Activated CD4-positive, alpha-beta T cell treated with anti-CD3 and anti-CD28 coated beads, Interleukin-2, amount 50 U/mL, for 24 hours (primary cell): ENCODE measurements around the gene MAD2L2.
A peak's percentile ranks its signal among the peaks of the same experiment; 100 is the strongest.

ENCODE experiments used
- DNase-seq, 2 donors: peaks; one replicate each; pipeline ENCODE4 v3.0.0-alpha.2; 2020; ENCODE audit warnings: low read depth in 1 of 2, low spot score in 1 of 2

The MAD2L2 gene

GRCh38 chr1:11705596-11705995 lies 24.6 kb upstream of the MAD2L2 start:
- no peak for DNase-seq

DNA sequence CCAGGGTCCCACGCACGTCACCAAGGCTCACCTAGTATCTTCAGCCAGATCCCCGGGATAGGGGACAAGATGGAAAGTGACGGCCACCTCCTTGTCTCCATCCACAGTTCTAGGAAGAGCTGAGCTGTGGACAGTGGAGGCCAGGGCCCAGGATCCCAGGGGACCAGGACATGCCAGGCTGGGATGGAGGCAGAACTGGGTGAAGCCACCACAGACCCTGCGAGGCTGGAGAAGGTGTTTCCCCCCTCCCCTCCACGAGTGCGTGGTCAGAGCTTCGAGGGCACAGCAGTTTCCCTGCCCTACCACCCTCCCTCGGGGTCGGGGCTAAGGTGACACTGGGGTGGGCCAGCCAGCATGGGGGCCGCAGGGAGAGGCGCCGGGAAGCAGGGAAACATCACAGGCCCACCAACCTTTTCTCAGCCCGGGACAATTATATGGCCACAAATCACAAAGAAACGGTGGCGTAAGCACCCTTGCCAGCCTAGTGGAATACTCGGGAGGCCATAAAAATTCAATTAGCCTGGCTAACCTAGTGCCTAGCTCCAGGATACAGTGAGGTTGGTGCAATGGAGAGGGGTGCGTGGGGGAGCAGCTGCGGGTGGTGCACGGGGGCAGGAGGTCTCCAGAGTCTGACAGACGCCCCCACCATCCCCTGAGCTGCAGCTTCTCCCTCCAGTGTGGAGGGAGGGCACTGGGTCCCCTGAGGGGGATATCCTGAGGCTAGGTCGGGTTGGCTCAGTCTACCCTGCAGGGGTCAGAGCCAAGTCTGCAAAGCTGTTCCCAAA lies 23.9 kb upstream of the MAD2L2 start:
- DNase-seq: no peak

- DNase-seq: no peak
Measured at GRCh38 chr1:11704194-11704529, 23.2 kb upstream of the MAD2L2 start.

DNA sequence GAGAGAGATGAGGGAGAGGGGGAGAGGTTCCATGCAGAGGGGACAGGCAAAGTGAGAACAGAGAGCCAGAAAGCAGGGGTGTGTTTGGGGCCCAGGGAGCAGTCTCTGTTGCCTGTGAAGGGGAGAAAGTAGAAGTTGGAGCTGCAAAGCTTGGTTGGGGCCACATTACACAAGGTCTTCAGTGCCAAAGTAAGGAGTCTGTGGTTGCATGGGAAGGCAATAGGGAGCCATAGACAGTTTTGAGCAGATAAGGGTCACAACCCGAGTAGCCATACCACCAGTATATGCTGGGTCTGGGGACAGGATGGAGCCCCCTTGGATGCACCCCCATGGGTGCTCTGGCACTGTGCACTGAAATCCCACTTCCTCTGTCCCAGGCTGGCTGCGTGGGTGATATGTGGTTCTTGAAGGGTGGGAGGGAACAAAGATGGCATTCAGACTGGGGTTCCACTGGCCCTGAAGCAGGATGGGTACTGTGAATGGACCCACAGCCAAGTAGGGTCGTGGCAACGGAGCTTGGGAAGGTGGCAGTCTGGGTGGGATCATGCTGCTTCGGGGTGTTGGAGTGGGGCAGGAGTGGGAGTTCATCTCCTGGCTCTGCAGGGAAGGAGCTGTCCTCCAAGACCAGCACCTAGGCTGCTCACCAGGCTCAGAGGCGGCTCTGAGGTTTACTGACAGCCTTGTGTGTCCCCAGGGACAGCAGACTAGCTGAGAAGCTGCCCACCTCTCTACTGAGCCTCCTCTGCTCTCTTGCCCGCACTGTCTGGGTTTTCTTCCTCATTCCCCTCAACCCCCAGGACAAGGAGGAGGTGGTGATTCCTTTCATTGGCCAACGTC lies 22.6 kb upstream of the MAD2L2 start:
- no peak for DNase-seq

GRCh38 chr1:11701981-11702803 lies 21.2 kb upstream of the MAD2L2 start:
- DNase-seq: no peak

GRCh38 chr1:11701551-11701961 lies 20.6 kb upstream of the MAD2L2 start:
- no peak for DNase-seq

DNA sequence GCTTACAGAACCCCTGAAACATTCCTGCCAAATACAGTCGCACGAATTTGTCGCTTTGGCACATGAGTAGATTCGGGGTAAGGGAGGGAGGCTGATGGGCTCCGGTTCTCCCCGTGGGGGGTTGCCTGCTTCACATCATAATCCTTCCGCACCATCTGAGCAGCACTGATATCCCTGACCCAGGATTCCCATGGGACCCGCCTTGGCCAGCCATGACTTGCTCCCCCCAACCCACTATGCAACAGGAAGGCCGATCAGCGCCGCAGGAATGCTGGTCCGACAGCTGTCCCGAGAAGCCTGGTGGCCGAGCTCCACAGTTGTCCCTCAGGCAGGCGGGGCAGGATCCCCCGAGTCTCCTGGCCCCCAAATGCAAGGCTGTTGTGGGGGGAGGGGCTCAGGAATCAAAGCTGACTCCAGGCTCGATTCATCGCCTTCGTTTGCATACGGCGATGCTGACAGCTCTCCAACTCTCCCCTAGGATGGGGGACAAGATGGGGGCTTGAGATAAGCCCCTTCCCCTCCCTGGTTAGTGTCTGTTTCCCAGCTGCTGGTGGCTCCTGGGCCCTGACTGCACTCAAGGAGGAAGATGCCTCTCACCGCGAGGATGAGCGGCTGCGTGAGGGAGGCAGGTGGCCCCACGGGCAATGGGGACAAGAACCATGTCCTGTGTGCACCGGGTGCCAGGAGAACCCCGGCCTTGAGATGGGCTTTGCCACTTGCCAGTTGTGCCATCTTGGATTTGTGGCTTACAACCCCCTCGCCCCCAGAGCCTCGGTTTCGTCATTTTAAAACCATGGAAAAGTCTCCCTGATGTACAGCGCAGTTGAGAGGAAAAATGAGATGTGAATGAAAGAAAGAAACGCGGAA lies 19.9 kb upstream of the MAD2L2 start:
- DNase-seq: no peak

- DNase-seq: no peak
Measured at GRCh38 chr1:11697893-11698210, 16.9 kb upstream of the MAD2L2 start.

GRCh38 chr1:11697188-11697892 lies 16.4 kb upstream of the MAD2L2 start:
- no peak for DNase-seq

GRCh38 chr1:11695861-11696260 lies 14.9 kb upstream of the MAD2L2 start:
- no peak for DNase-seq

- DNase-seq: no peak
Measured at GRCh38 chr1:11693917-11694316, 13.0 kb upstream of the MAD2L2 start.

GRCh38 chr1:11693024-11693590 lies 12.2 kb upstream of the MAD2L2 start:
- DNase-seq: peak in 1 of 2 donors; percentile 20

DNA sequence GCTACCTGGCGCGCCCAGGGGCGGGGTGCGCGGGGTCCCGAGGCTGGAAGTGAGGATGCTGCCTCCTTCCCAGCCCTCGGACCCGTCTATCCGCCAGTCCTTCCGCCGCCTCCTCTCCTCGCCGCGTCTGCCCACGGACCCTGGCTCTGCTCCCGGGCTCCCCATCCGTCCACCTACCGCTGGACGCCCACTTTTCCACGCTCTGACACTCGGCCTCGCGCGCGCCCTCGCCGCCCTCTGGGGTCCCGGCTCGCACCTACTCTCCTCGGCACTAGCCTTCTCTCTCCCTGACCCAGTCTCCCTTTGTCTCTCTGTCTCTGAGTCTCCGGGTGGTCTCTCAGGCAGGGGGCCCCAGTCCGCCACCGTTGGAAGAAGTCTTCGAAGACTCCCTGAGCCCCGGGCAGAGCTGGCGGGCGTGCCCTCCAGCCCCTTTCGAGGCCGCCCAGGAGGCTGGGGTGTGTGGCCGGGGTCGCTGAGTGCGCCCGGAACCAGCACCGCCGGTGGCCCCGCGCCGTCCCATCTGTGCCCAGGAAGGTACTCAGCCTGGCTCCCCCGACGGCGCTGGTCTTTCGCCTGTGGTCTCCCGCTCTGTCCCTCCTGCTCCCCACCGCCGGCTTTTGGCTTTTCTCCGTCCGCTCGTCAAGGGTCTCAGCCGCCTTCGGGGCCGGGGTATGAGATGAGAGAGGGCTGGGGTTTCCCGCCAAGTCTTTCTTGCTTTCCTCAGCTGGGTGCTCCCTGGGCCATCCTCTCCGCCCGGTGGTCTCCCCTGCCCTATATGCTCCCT lies 11.2 kb upstream of the MAD2L2 start:
- DNase-seq: no peak

DNA sequence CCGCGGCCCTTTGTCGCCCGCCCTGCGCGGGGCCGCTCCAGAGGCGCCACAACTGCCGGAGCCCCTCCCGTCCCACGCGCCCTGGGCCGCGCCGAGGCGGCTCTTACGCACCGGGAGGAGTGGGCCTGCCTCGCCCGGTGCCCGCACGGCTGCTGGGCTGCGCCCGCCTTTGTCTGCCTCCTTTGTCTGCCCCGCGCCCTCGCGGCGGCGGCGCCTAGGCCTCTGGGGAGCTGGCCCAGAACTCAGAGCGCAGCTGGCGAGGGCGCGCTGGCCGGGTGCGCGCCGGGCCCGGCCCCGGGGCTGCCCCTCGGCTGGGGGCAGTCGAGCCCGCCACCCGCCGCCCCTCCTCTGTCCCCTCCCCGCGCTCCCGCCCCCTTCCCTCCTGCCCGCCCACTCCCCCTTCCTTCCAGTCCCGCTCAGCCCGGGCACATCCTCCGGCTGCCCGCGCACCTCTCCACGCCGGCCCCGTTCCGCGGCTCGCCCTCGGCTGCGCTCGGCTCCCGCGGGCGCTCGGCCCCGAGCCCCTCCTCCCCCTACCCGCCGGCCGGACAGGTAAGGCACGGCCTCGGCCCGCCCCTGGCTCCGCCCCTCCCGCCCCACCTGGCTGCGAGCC lies 10.5 kb upstream of the MAD2L2 start, which contains the start of gene DRAXIN:
DRAXIN (plus strand) TSS at position 409 of the 613 bp plus-strand sequence. CDS start 14,549 bp downstream, outside the sequence.
- no peak for DNase-seq

- DNase-seq: no peak
Measured at GRCh38 chr1:11690397-11691301, 9.7 kb upstream of the MAD2L2 start.

GRCh38 chr1:11688506-11688905 lies 7.6 kb upstream of the MAD2L2 start:
- no peak for DNase-seq

DNA sequence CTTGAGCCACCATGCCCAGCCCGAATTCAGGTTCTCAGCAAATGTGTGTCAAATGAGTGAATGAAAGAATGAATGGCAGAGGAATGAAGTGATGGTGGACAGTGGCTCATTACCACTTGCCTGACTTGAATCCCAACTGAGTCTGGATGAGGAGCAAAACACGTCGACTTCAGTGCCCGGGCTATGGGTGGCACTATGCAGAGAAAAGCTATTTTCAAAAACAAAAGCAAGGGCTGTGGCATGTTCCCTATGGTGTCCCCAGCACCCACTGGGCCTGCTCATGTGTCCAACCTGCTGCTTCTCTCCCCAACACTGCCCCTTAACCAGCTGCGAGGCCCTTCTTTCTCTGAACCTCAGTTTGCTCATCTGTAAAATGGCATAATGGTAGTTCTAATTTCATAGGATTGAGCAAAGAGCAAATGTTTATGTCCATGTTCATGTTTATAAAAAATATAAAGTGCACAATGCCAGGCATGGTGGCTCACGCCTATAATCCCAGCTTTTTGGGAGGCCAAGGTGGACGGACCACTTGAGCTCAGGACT lies 4.3 kb upstream of the MAD2L2 start:
- no peak for DNase-seq
